Trophoblast cell (in vitro differentiated cells and primary cell): ENCODE results near the gene LRRC46.
A peak's percentile ranks its signal among the peaks of the same experiment; 100 is the strongest.

Source experiments
- DNase-seq, 2 donors: peaks; one replicate each; pipeline ENCODE4 v3.0.0-alpha.2; 2016
- H2AFZ ChIP-seq: 2 replicates; pipeline ENCODE4 v1.6.1; 2013; ENCODE audit warnings: low read length, moderate library complexity, mild to moderate bottlenecking; ENCODE audit not compliant: insufficient read depth, poor library complexity
- H2AK5ac ChIP-seq: 2 replicates; pipeline ENCODE4 v1.6.1; 2013; ENCODE audit warnings: mild to moderate bottlenecking, low read length
- H2BK120ac ChIP-seq: 2 replicates; pipeline ENCODE4 v1.6.1; 2013; ENCODE audit warnings: low read length, mild to moderate bottlenecking, moderate library complexity; ENCODE audit not compliant: insufficient read depth, poor library complexity
- H2BK12ac ChIP-seq: 2 replicates; pipeline ENCODE4 v1.6.1; 2013; ENCODE audit warnings: mild to moderate bottlenecking, low read length, moderate library complexity
- H2BK5ac ChIP-seq: 2 replicates; pipeline ENCODE4 v1.6.1; 2013; ENCODE audit warnings: low read length, low read depth, moderate library complexity, mild to moderate bottlenecking; ENCODE audit not compliant: poor library complexity
- H3K14ac ChIP-seq: 2 replicates; pipeline ENCODE4 v1.6.1; 2013; ENCODE audit warnings: mild to moderate bottlenecking, low read length
- H3K18ac ChIP-seq: 2 replicates; pipeline ENCODE4 v1.6.1; 2013; ENCODE audit warnings: mild to moderate bottlenecking, low read length
- H3K23ac ChIP-seq: 2 replicates; pipeline ENCODE4 v1.6.1; 2013; ENCODE audit warnings: low read length
- H3K27ac ChIP-seq: 2 replicates; pipeline ENCODE4 v1.5.1; 2013; ENCODE audit warnings: low read depth, mild to moderate bottlenecking, inconsistent platforms, low read length, moderate library complexity
- H3K27me3 ChIP-seq: 2 replicates; pipeline ENCODE4 v1.6.1; 2013; ENCODE audit warnings: inconsistent platforms, mild to moderate bottlenecking, low read length, moderate library complexity; ENCODE audit not compliant: insufficient read depth
- H3K36me3 ChIP-seq, 2 experiments: 1 replicate in 1 of 2; 2 replicates in 1 of 2; pipeline ENCODE4 v1.6.1; 2013; ENCODE audit warnings: low read length in 2 of 2, mild to moderate bottlenecking in 2 of 2, moderate library complexity in 1 of 2; ENCODE audit not compliant: insufficient read depth in 2 of 2, control insufficient read depth in 1 of 2
- H3K4ac ChIP-seq: 2 replicates; pipeline ENCODE4 v1.6.1; 2013; ENCODE audit warnings: low read depth, mild to moderate bottlenecking, low read length, moderate library complexity
- H3K4me1 ChIP-seq, 2 experiments: 1 replicate in 1 of 2; 2 replicates in 1 of 2; pipeline ENCODE4 v1.6.1; 2013; ENCODE audit warnings: low read length in 2 of 2, mild to moderate bottlenecking in 2 of 2, moderate library complexity in 1 of 2; ENCODE audit not compliant: insufficient read depth in 2 of 2, control insufficient read depth in 1 of 2
- H3K4me2 ChIP-seq: 2 replicates; pipeline ENCODE4 v1.6.1; 2013; ENCODE audit warnings: inconsistent platforms, mild to moderate bottlenecking, low read length, moderate library complexity
- H3K4me3 ChIP-seq: 2 replicates; pipeline ENCODE4 v1.5.1; 2013; ENCODE audit warnings: mild to moderate bottlenecking, low read depth, low read length, inconsistent platforms
- H3K79me1 ChIP-seq: one replicate; pipeline ENCODE4 v1.6.1; 2013; ENCODE audit warnings: low read length
- H3K79me2 ChIP-seq: 2 replicates; pipeline ENCODE4 v1.6.1; 2013; ENCODE audit warnings: low read length, mild to moderate bottlenecking; ENCODE audit not compliant: control insufficient read depth, insufficient read depth, poor library complexity
- H3K9ac ChIP-seq: 2 replicates; pipeline ENCODE4 v1.6.1; 2013; ENCODE audit warnings: mild to moderate bottlenecking, low read length
- H3K9me3 ChIP-seq: 2 replicates; pipeline ENCODE4 v1.6.1; 2013; ENCODE audit warnings: low read depth, mild to moderate bottlenecking, control low read depth, inconsistent platforms, low read length; ENCODE audit not compliant: insufficient read depth
- H4K12ac ChIP-seq: 2 replicates; pipeline ENCODE4 v1.6.1; 2013; ENCODE audit warnings: low read depth, mild to moderate bottlenecking, low read length, moderate library complexity
- H4K8ac ChIP-seq: 2 replicates; pipeline ENCODE4 v1.6.1; 2013; ENCODE audit warnings: low read depth, mild to moderate bottlenecking, low read length, moderate library complexity
- H4K91ac ChIP-seq: one replicate; pipeline ENCODE4 v1.6.1; 2013; ENCODE audit warnings: low read depth, mild to moderate bottlenecking, low read length, moderate library complexity
- WGBS: extraction: QIAGEN DNeasy Blood & Tissue Kit; methylation state at CpG from one replicate; pipeline ENCODE4 v1.1.7; 2013; ENCODE audit warnings: missing lambda C conversion rate; ENCODE audit not compliant: insufficient read length, insufficient coverage; ENCODE audit errors: extremely low coverage; 5-methylcytosine and 5-hydroxymethylcytosine counted together

Gene LRRC46

GRCh38 chr17:47837401-47838039, 6.0 kb downstream of the LRRC46 start:
- H4K8ac ChIP-seq, result no peak overlapping the region
- H3K4me3 ChIP-seq, result no peak overlapping the region
- H2BK5ac ChIP-seq, result no peak overlapping the region
- no peak overlapping the region for H4K91ac ChIP-seq
- no peak overlapping the region for H4K12ac ChIP-seq
- no peak overlapping the region for H2AK5ac ChIP-seq
- no peaks in the 10 kb centered on the region for H3K27me3 ChIP-seq
- H3K9ac ChIP-seq, result no peak overlapping the region
- H3K14ac ChIP-seq, result no peak overlapping the region
- no peak for DNase-seq
- H2AFZ ChIP-seq, result no peak overlapping the region
- H2BK120ac ChIP-seq, result no peak overlapping the region
- peaks cover 31 to 35% of the 10 kb centered on the region in 2 experiments for H3K36me3 ChIP-seq
- H3K79me2 ChIP-seq, result peaks cover 7% of the 10 kb centered on the region
- H3K18ac ChIP-seq, result no peak overlapping the region
- H3K4me1 ChIP-seq, result peaks cover 7 to 8% of the 10 kb centered on the region in 2 experiments
- H3K9me3 ChIP-seq, result no peaks in the 10 kb centered on the region
- no peak overlapping the region for H3K23ac ChIP-seq
- H3K27ac ChIP-seq, result no peak overlapping the region
- H3K79me1 ChIP-seq, result peaks cover 6% of the 10 kb centered on the region
- no peak overlapping the region for H3K4me2 ChIP-seq
- WGBS, result no CpG with 5 or more reads among the region's 13 CpGs
- H3K4ac ChIP-seq, result no peak overlapping the region
- H2BK12ac ChIP-seq, result no peak overlapping the region

- Histone ChIP-seq H3K27ac (no peak overlapping the region), H3K4ac (no peak overlapping the region), H2AK5ac (no peak overlapping the region), H3K79me2 (peaks cover 7% of the 10 kb centered on the region), H3K36me3 (peaks cover 31 to 35% of the 10 kb centered on the region in 2 experiments), H3K9ac (no peak overlapping the region), H3K4me3 (no peak overlapping the region), H3K4me2 (no peak overlapping the region), H2AFZ (no peak overlapping the region), H2BK5ac (no peak overlapping the region), H4K91ac (no peak overlapping the region), H3K18ac (no peak overlapping the region), H3K9me3 (no peaks in the 10 kb centered on the region), H4K8ac (no peak overlapping the region), H3K4me1 (peaks cover 11 to 12% of the 10 kb centered on the region in 2 experiments), H2BK12ac (no peak overlapping the region), H4K12ac (no peak overlapping the region), H2BK120ac (no peak overlapping the region), H3K23ac (no peak overlapping the region), H3K79me1 (peaks cover 6% of the 10 kb centered on the region), H3K14ac (no peak overlapping the region), H3K27me3 (no peaks in the 10 kb centered on the region)
- DNase-seq, result no peak
- no CpG with 5 or more reads among the region's 13 CpGs for WGBS
These were observed 7.2 kb downstream of the LRRC46 start for GRCh38 chr17:47838636-47839035.

- Histone ChIP-seq H4K12ac (no peak overlapping the region), H3K27me3 (no peaks in the 10 kb centered on the region), H3K4me3 (no peak overlapping the region), H3K36me3 (peaks cover 31 to 35% of the 10 kb centered on the region in 2 experiments), H3K23ac (no peak overlapping the region), H3K9ac (no peak overlapping the region), H2AFZ (no peak overlapping the region), H3K4ac (no peak overlapping the region), H3K4me1 (peaks cover 12 to 15% of the 10 kb centered on the region in 2 experiments), H3K4me2 (no peak overlapping the region), H2AK5ac (no peak overlapping the region), H3K14ac (no peak overlapping the region), H3K18ac (no peak overlapping the region), H2BK120ac (no peak overlapping the region), H2BK5ac (no peak overlapping the region), H4K8ac (no peak overlapping the region), H3K27ac (no peak overlapping the region), H4K91ac (no peak overlapping the region), H3K79me1 (peaks cover 6% of the 10 kb centered on the region), H3K79me2 (peaks cover 7% of the 10 kb centered on the region), H3K9me3 (no peaks in the 10 kb centered on the region), H2BK12ac (no peak overlapping the region)
- no peak for DNase-seq
- WGBS, result no CpG with 5 or more reads among the region's 5 CpGs
These were observed 7.6 kb downstream of the LRRC46 start for GRCh38 chr17:47839071-47839470.

GRCh38 chr17:47840001-47840741, 8.7 kb downstream of the LRRC46 start:
- H3K4me2 ChIP-seq, result peak overlapping the region; percentile 78
- H2AFZ ChIP-seq, result peak overlapping the region; percentile 94
- H3K14ac ChIP-seq, result peak overlapping the region; percentile 96
- H3K18ac ChIP-seq, result peak overlapping the region; percentile 96
- H3K4me3 ChIP-seq, result peak overlapping the region; percentile 78
- H4K12ac ChIP-seq, result peak overlapping the region; percentile 93
- peak overlapping the region; percentile 96 for H4K8ac ChIP-seq
- no peak overlapping the region for H3K23ac ChIP-seq
- H2AK5ac ChIP-seq, result peak overlapping the region; percentile 15
- H3K79me1 ChIP-seq, result peaks cover 8% of the 10 kb centered on the region
- peak overlapping the region; percentile 69 for H4K91ac ChIP-seq
- no peak overlapping the region for H2BK12ac ChIP-seq
- peak overlapping the region; percentile 90 for H3K4ac ChIP-seq
- H3K27ac ChIP-seq, result no peak overlapping the region
- H3K4me1 ChIP-seq, result peaks cover 15 to 20% of the 10 kb centered on the region in 2 experiments
- peak overlapping the region; percentile 84 for H2BK120ac ChIP-seq
- H3K9me3 ChIP-seq, result no peaks in the 10 kb centered on the region
- DNase-seq, result no peak
- peaks cover 30 to 37% of the 10 kb centered on the region in 2 experiments for H3K36me3 ChIP-seq
- peak overlapping the region; percentile 55 for H2BK5ac ChIP-seq
- no CpG with 5 or more reads among the region's 17 CpGs for WGBS
- H3K9ac ChIP-seq, result peak overlapping the region; percentile 59
- no peaks in the 10 kb centered on the region for H3K27me3 ChIP-seq
- H3K79me2 ChIP-seq, result peaks cover 7% of the 10 kb centered on the region
